SK-N-SH (cell line): ENCODE measurements around the gene P2RY14. TPM values are rescaled to one million over a fixed set of nuclear protein-coding genes. Genes with fewer than 3 reads are reported as not detected.

Source experiments
- CTCF ChIA-PET: fragments of 300-600, 350-600 bp; formaldehyde crosslinking; extraction: SDS; loops from one replicate; lab custom pipeline; 2021; lab: Yijun Ruan, JAX
- POLR2A ChIA-PET: fragments of 350-600 bp; sonication (Branson Sonifier 250); formaldehyde crosslinking; extraction: SDS; loops from one replicate; lab custom pipeline; 2020; ENCODE audit warnings: antibody characterized with exemption, inconsistent platforms; lab: Yijun Ruan, JAX
- DNase-seq: peaks from one replicate; pipeline ENCODE4 v3.0.0; 2012
- H2AFZ ChIP-seq: fragments of 200-600 bp; sonication (generic); 2 replicates; pipeline ENCODE4 v1.8.1; 2016; ENCODE audit warnings: antibody characterized with exemption, mild to moderate bottlenecking, low read depth
- H3F3A ChIP-seq: fragments of 200-600 bp; sonication (generic); replicated peaks from 2 replicates; pipeline ENCODE3; 2016; ENCODE audit warnings: antibody characterized with exemption, mild to moderate bottlenecking; ENCODE audit not compliant: insufficient read depth
- H3K27ac ChIP-seq, 2 experiments: fragments of 200-500 bp in 1 of 2; fragments of 200-600 bp in 1 of 2; sonication (Bioruptor generic) in 1 of 2; sonication (generic), shearing (Covaris generic) in 1 of 2; 2 replicates each; pipeline versions ENCODE4 v1.5.1 to v1.6.1; 2014 to 2016; ENCODE audit warnings: low read depth in 2 of 2, inconsistent platforms in 1 of 2, low read length in 1 of 2, mild to moderate bottlenecking in 1 of 2, mixed read lengths in 1 of 2
- H3K27me3 ChIP-seq: fragments of 200-600 bp; sonication (generic), shearing (Covaris generic); 2 replicates; pipeline ENCODE4 v1.6.1; 2016; ENCODE audit warnings: mixed run types; ENCODE audit not compliant: insufficient read depth
- H3K36me3 ChIP-seq, 2 experiments: fragments of 200-500 bp in 1 of 2; fragments of 200-600 bp in 1 of 2; sonication (Bioruptor generic) in 1 of 2; sonication (generic) in 1 of 2; replicated peaks in 1 of 2; 2 replicates each; pipeline versions ENCODE3 to v1.5.1; 2014 to 2016; ENCODE audit warnings: low read length in 1 of 2, mild to moderate bottlenecking in 1 of 2; ENCODE audit not compliant: insufficient read depth in 2 of 2, control insufficient read depth in 1 of 2
- H3K4me1 ChIP-seq, 2 experiments: fragments of 200-500 bp in 1 of 2; fragments of 200-600 bp in 1 of 2; sonication (Bioruptor generic) in 1 of 2; sonication (generic), shearing (Covaris generic) in 1 of 2; 2 replicates each; pipeline versions ENCODE4 v1.5.1 to v1.6.1; 2014 to 2016; ENCODE audit warnings: low read depth in 1 of 2, low read length in 1 of 2, mixed run types in 1 of 2; ENCODE audit not compliant: insufficient read depth in 2 of 2, control insufficient read depth in 1 of 2
- H3K4me2 ChIP-seq: fragments of 200-600 bp; sonication (generic), shearing (Covaris generic); 2 replicates; pipeline ENCODE4 v1.6.1; 2017; ENCODE audit warnings: mixed run types
- H3K4me3 ChIP-seq, 2 experiments: fragments of 200-500 bp in 1 of 2; fragments of 200-600 bp in 1 of 2; sonication (Bioruptor generic) in 1 of 2; sonication (generic), shearing (Covaris generic) in 1 of 2; 2 replicates each; pipeline versions ENCODE4 v1.5.1 to v1.8.1; 2014 to 2016; ENCODE audit warnings: low read depth in 2 of 2, inconsistent platforms in 1 of 2, low read length in 1 of 2, mild to moderate bottlenecking in 1 of 2, mixed read lengths in 1 of 2, moderate library complexity in 1 of 2
- H3K79me2 ChIP-seq: fragments of 200-600 bp; sonication (generic); 2 replicates; pipeline ENCODE4 v1.8.1; 2017; ENCODE audit warnings: mild to moderate bottlenecking; ENCODE audit not compliant: insufficient read depth
- H3K9ac ChIP-seq: fragments of 200-600 bp; sonication (generic); 2 replicates; pipeline ENCODE4 v1.6.1; 2017; ENCODE audit warnings: mixed run types
- H3K9me2 ChIP-seq: fragments of 200-600 bp; sonication (generic); 2 replicates; pipeline ENCODE4 v1.6.1; 2017; ENCODE audit warnings: mixed run types
- H3K9me3 ChIP-seq: fragments of 200-600 bp; sonication (generic); 2 replicates; pipeline ENCODE4 v1.6.1; 2017; ENCODE audit warnings: mixed run types, mild to moderate bottlenecking, moderate library complexity
- H4K20me1 ChIP-seq: fragments of 200-600 bp; sonication (generic); 2 replicates; pipeline ENCODE4 v1.6.1; 2017; ENCODE audit warnings: mild to moderate bottlenecking, mixed run types; ENCODE audit not compliant: insufficient read depth
- ELF1 ChIP-seq: IDR thresholded peaks from 2 replicates; pipeline ENCODE4 v1.4.0; 2012
- FOSL2 ChIP-seq: IDR thresholded peaks from 2 replicates; pipeline ENCODE4 v1.4.0; 2012; ENCODE audit warnings: low read depth, mild to moderate bottlenecking, moderate library complexity, borderline replicate concordance
- FOXM1 ChIP-seq: IDR thresholded peaks from 2 replicates; pipeline ENCODE4 v1.4.0; 2012; ENCODE audit warnings: low read depth, mild to moderate bottlenecking
- MXI1 ChIP-seq: IDR thresholded peaks from 2 replicates; pipeline ENCODE4 v1.6.1; 2012; ENCODE audit warnings: mild to moderate bottlenecking, low read depth, low read length, improper control_type of control experiment
- NRF1 ChIP-seq: IDR thresholded peaks from 2 replicates; pipeline ENCODE4 v1.6.1; 2012; ENCODE audit warnings: low read depth, mild to moderate bottlenecking, low read length
- REST ChIP-seq: IDR thresholded peaks from 2 replicates; pipeline ENCODE4 v1.6.1; 2012; ENCODE audit warnings: mild to moderate bottlenecking, low read depth, low read length, moderate library complexity
- WGBS: methylation state at CpG from one replicate; pipeline ENCODE4 v1.1.6; 2017; ENCODE audit warnings: low lambda C conversion rate; 5-methylcytosine and 5-hydroxymethylcytosine counted together
- polyA plus RNA-seq, 3 experiments: library from polyadenylated mRNA; depleted of rRNA; stranded (reverse); fragments of >200 nt; gene quantifications; 2 replicates each; pipeline ENCODE4 v1.2.3, GENCODE V29; 2012

The P2RY14 gene
- polyA plus RNA-seq, 1 of the 3 experiments (the other 2 are of a cell fraction): not detected

DNA sequence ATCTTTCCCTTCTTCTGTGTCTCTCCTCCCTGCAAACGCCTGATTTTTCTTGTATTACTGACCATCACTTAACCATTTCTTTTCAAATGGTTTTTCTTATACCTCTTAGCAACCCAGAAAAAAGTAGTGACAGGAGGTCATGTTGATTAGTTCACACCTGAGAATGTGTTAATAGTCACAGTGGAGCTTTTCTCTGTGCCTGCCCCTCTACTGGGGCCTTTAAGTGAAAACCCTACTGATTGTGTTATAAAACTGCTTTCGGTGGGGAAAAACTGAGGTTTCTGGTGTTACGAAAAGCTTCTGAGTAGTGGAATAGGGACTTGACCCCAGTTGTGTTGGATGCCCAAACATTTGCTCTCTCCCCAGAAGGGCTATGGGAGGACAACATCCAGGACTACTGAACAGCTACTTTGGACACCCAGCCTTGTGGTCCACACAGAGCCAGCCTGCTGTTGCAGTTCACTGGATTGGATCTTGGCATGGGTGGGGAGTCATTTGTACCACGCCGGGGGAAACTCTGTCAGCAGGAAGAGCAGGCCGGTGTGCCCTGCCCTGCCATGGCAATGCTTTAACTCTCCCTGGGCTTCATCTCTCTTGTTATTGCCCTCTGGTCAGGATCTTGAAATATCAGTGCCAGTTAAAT lies 27.9 kb upstream of the P2RY14 start:
- H3K9me3 ChIP-seq: no peaks in the 10 kb centered on the region
- peaks cover 0 to 13% of the 10 kb centered on the region in 2 experiments; a peak in 2 of 4 replicates for H3K4me1 ChIP-seq
- H3K27ac ChIP-seq: peak overlapping the region; percentile 68 to 85; a peak in 3 of 4 replicates
- no peaks in the 10 kb centered on the region for H3K36me3 ChIP-seq
- TF ChIP-seq FOXM1 (no peak), NRF1 (no peak), FOSL2 (no peak), MXI1 (no peak)
- TF ChIP-seq, all 33 proteins: peak for 0
- no peak for DNase-seq
- ChIA-PET POLR2A (no interaction called here), CTCF (interaction anchor here (1.3 to 1.5 kb wide), 2 partner anchors 21 to 138 kb away, joined by 5 to 6 read pairs; no protein-coding TSS in a partner anchor)
- H3K4me2 ChIP-seq: peak overlapping the region; percentile 62
- peaks cover 4% of the 10 kb centered on the region; the same call in 1 of the 2 replicates for H3K27me3 ChIP-seq
- no peak overlapping the region for H3K4me3 ChIP-seq
- H3K79me2 ChIP-seq: no peaks in the 10 kb centered on the region
- 78% methylated on average over 6 of the region's 6 CpGs for WGBS
- no peak overlapping the region for H2AFZ ChIP-seq
- H4K20me1 ChIP-seq: no peaks in the 10 kb centered on the region
- H3F3A ChIP-seq: peaks cover 26% of the 10 kb centered on the region
- H3K9me2 ChIP-seq: no peaks in the 10 kb centered on the region
- peak overlapping the region; percentile 45; the same call in 1 of the 2 replicates for H3K9ac ChIP-seq

GRCh38 chr3:151305775-151306151 lies 27.4 kb upstream of the P2RY14 start:
- peak overlapping the region; percentile 45; the same call in 1 of the 2 replicates for H3K9ac ChIP-seq
- no peaks in the 10 kb centered on the region for H3K9me3 ChIP-seq
- peak overlapping the region; percentile 12 to 32; a peak in 2 of 4 replicates for H3K4me3 ChIP-seq
- no peaks in the 10 kb centered on the region for H4K20me1 ChIP-seq
- H3K4me2 ChIP-seq: peak overlapping the region; percentile 62
- peak overlapping the region; percentile 2; the same call in 1 of the 2 replicates for H2AFZ ChIP-seq
- whole genome bisulfite sequencing: 48% methylated on average over 4 of the region's 4 CpGs
- H3K27ac ChIP-seq: peak overlapping the region; percentile 68 to 85; a peak in 3 of 4 replicates
- DNase-seq: no peak
- TF ChIP-seq REST: no peak
- TF ChIP-seq ELF1: peak; percentile 5; the same call in 1 of the 2 replicates
- ChIA-PET POLR2A (no interaction called here), CTCF (interaction anchor here (1.5 kb wide), 1 partner anchor 138 kb away, joined by 6 read pairs; no protein-coding TSS in a partner anchor)
- peaks cover 26% of the 10 kb centered on the region for H3F3A ChIP-seq
- peaks cover 0 to 13% of the 10 kb centered on the region in 2 experiments; a peak in 2 of 4 replicates for H3K4me1 ChIP-seq
- no peaks in the 10 kb centered on the region for H3K9me2 ChIP-seq
- H3K79me2 ChIP-seq: no peaks in the 10 kb centered on the region
- no peaks in the 10 kb centered on the region for H3K36me3 ChIP-seq
- H3K27me3 ChIP-seq: peaks cover 4% of the 10 kb centered on the region; the same call in 1 of the 2 replicates
